Mucosa of rectum (tissue), 2 donors: Measurements from ENCODE around the gene NUP107.

ENCODE experiments used
- H3K27ac ChIP-seq, 2 donors: one replicate each; pipeline ENCODE4 v1.7.0; 2013; ENCODE audit warnings: inconsistent platforms in 2 of 2, low read depth in 2 of 2, low read length in 2 of 2
- H3K27me3 ChIP-seq, 2 donors: one replicate each; pipeline ENCODE4 v1.7.0; 2013; ENCODE audit warnings: low read length in 2 of 2; ENCODE audit not compliant: control insufficient read depth in 2 of 2, insufficient read depth in 2 of 2
- H3K36me3 ChIP-seq, 2 donors: one replicate each; pipeline ENCODE4 v1.7.0; 2013; ENCODE audit warnings: low read length in 2 of 2; ENCODE audit not compliant: control insufficient read depth in 2 of 2, insufficient read depth in 2 of 2
- H3K4me1 ChIP-seq, 2 donors: one replicate each; pipeline ENCODE4 v1.7.0; 2013; ENCODE audit warnings: low read length in 2 of 2, mild to moderate bottlenecking in 1 of 2; ENCODE audit not compliant: control insufficient read depth in 2 of 2, insufficient read depth in 2 of 2
- H3K4me3 ChIP-seq, 2 donors: one replicate each; pipeline ENCODE4 v1.7.0; 2013; ENCODE audit warnings: low read length in 2 of 2
- H3K9ac ChIP-seq, 2 donors: one replicate each; pipeline ENCODE4 v1.7.0; 2013; ENCODE audit warnings: low read length in 2 of 2, low read depth in 1 of 2, mild to moderate bottlenecking in 1 of 2
- H3K9me3 ChIP-seq, 2 donors: one replicate each; pipeline ENCODE4 v1.7.0; 2013; ENCODE audit warnings: low read length in 2 of 2; ENCODE audit not compliant: control insufficient read depth in 2 of 2
- donor health status: healthy.
- donor health status: Normal muscosa, but diverticular disease.

The NUP107 gene

DNA sequence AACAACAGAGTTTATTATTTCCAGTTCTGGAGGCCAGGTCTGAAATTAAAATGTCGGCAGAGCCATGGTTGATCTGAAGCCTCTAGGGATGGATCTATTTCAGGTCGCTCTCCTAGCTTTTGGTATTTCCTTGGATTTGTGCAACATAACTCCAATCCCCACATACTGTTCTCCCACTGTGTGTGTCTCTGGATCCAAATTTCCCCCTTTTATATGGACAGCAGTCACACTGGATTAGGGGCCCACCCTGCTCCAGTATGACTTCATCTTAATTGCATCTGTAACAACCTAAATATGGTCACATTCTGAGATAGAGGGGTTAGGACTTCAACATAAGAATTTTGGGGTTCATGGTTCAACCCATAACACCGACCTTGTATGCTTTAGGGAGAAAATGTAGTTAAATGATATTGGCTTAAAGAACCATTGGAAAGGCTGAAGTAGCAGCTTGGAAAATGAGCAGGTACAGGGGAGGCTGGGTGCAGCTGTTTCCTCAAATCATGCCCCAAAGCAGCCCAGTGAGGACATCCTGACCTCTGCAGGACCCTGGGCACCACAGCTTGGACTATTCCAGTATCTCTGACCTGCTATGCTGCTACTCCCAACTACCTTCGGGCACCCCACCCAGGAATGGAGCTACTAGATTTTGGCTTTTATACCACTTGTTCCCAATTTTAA lies 107.3 kb downstream of the NUP107 start:
- H3K36me3 ChIP-seq = no peaks in the 10 kb centered on the region
- H3K4me3 ChIP-seq = no peak overlapping the region
- H3K9me3 ChIP-seq = no peaks in the 10 kb centered on the region
- H3K9ac ChIP-seq = no peak overlapping the region
- H3K4me1 ChIP-seq = no peaks in the 10 kb centered on the region
- no peaks in the 10 kb centered on the region for H3K27me3 ChIP-seq
- no peak overlapping the region for H3K27ac ChIP-seq

- Histone ChIP-seq H3K9me3 (no peaks in the 10 kb centered on the region), H3K9ac (no peak overlapping the region), H3K36me3 (no peaks in the 10 kb centered on the region), H3K4me3 (no peak overlapping the region), H3K27ac (no peak overlapping the region), H3K4me1 (no peaks in the 10 kb centered on the region), H3K27me3 (no peaks in the 10 kb centered on the region)
Observed at GRCh38 chr12:68794653-68795251, 108.0 kb downstream of the NUP107 start.
